SIG-M5 treated with dmso at 0.1 percent for 504 hours (cell line): Measurements from ENCODE around the gene PCA3.

Experiments used
- DNase-seq: peaks from one replicate; lab custom pipeline; 2025; ENCODE audit not compliant: unreplicated experiment; lab: John Stamatoyannopoulos, UW

The PCA3 gene

GRCh38 chr9:76820431-76820830 is 56.2 kb downstream of the PCA3 start:
- no peak for DNase-seq

DNA sequence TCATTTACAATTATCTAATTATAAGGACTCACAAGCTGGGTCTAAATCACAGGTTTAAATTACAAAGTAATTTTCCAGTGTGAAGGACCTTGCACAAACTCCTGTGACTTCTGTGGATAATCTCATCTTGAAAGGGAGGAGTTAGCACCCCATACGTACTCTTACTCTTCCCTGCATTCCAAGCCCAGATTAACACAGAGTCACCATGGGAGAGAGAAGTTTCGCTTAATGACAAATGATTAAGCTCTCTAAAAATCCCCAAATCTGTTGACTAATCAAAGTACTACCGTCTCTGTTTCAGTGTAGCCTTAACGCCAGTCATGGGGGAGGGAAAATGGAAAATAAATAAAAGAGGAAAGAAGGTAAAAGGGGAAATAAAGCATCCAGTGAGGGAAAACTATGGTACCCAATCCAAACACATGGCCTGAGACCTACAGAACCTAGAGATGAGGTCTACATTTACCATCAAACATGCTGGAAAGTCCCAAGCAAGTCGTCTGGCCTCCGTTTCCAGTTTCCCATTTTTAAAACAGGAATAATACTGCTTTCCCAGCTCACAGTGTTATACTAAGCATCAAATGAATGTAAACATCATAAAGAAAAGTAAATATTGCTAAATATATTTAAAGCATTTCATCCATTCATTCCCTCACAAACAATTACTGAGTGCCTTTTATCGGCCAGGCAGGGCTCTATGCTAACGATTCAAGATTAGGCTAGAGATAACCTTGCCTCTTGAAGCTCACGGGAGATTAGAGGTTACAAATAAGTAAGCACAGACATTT is 63.2 kb downstream of the PCA3 start:
- DNase-seq = no peak

DNA sequence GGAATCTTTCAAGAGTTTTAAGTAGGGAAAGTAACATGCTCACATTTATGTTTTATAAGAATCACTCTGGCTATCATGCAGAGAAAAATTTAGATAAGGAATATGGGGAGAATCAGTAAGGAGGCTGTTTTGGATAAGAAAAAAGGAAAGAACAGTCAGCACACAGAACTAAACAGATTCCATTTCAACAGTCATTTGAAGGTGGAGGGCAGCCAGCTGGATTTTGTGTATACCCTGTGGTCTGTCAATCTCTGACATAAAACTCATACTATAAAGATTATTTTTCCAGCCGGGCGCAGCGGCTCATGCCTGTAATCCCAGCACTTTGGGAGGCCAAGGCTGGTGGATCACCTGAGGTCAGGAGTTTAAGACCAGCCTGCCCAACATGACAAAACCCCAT is 64.2 kb downstream of the PCA3 start:
- DNase-seq = no peak

DNA sequence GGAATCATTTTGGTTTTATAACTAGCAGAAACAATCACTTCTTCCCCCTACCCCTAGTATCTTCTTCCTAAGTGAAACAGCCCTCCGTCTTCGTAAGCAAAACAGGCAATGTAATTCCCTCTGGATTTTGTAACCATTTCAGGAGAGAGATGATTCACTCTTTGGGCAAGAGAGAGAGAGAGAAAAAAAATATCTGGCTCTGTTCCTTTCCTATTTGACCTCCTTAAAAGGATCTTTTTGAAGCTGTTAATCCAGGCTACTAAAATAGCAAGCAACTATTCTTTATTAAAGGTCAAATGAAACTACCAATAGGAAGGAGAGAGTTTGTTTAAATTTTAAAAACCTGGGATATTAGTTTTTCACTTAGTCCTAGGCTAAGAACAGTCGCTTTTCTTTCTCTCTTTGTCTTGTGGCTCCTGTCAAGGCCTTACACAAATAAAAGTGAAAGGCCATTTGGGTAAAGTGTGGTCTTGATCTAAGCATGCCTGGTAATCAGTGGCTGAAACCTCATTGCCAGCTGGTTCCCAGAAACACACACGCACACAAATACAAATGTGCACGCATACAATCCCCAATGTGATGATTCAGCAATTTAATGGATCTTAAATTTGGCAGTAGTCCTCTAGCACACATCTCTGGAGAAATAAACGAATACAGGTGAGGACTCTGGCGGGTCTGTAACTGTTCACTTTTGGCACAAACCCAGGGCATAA is 71.5 kb downstream of the PCA3 start:
- DNase-seq = no peak
